ENCODE measurements around the gene ATP2C1. TPM values are rescaled to one million over a fixed set of nuclear protein-coding genes. Genes with fewer than 3 reads are reported as not detected.

Gene ATP2C1
- total RNA-seq, 1 donor from 2014 or later, result 66.1 TPM

DNA sequence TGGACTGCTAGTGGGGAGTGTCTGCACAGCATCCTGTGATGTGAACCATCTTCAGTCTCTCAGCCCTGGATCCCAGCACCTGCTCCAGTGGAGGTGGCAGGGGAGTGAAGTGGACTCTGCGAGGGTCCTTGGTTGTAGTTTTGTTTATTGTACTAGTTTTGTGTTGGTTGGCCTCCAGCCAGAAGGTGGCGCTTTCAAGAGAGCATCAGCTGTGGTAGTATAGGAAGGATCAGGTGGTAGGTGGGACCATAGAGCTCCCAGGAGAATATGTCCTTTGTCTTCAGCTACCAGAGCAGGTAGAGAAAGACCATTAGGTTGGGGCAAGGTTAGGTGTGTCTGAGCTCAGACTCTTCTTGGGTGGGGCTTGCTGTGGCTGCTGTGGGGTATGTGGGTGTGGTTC is 153.7 kb downstream of the ATP2C1 start:
- peaks cover 16% of the 10 kb centered on the region for H3K27me3 Mint-ChIP-seq (ENCODE audit: insufficient read depth)
- H3K9me3 Mint-ChIP-seq, result peaks cover 40% of the 10 kb centered on the region
- peaks cover 14% of the 10 kb centered on the region for H3K36me3 Mint-ChIP-seq (ENCODE audit: low read depth)
- DNase-seq (ENCODE audit: low spot score), result no peak
- H3K27ac Mint-ChIP-seq, result no peak overlapping the region
- H3K4me1 Mint-ChIP-seq (ENCODE audit: low read depth), result peaks cover 10% of the 10 kb centered on the region
- intact Hi-C loops (cut with micrococcal nuclease), result no loop called here
- H3K4me3 Mint-ChIP-seq, result no peak overlapping the region

DNA sequence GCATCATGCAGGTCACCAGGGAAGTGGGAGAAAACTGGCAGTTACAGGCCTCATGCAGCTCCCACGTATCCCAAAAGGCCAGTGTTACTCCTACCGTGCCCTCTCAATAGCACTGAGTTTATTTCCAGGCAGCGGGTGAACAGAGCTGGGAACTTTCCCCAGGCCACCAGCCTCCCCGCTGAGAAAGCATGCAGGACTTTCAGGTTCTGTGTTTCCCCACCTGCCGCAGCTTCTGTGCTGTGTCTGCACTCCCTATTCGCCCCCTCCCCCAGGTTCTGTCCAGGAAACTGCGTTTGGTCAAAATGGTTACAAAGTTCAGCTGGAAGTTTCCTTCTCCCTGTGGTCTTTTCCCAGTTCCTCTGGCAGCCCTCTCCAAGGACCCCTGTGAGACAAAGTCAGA is 154.1 kb downstream of the ATP2C1 start:
- Mint-ChIP-seq H3K27me3 (ENCODE audit: insufficient read depth) (peaks cover 16% of the 10 kb centered on the region), H3K4me1 (ENCODE audit: low read depth) (peaks cover 6% of the 10 kb centered on the region), H3K9me3 (peaks cover 40% of the 10 kb centered on the region), H3K4me3 (no peak overlapping the region), H3K36me3 (ENCODE audit: low read depth) (peaks cover 12% of the 10 kb centered on the region), H3K27ac (no peak overlapping the region)
- no peak for DNase-seq (ENCODE audit: low spot score)
- intact Hi-C loops (cut with micrococcal nuclease), result no loop called here

DNA sequence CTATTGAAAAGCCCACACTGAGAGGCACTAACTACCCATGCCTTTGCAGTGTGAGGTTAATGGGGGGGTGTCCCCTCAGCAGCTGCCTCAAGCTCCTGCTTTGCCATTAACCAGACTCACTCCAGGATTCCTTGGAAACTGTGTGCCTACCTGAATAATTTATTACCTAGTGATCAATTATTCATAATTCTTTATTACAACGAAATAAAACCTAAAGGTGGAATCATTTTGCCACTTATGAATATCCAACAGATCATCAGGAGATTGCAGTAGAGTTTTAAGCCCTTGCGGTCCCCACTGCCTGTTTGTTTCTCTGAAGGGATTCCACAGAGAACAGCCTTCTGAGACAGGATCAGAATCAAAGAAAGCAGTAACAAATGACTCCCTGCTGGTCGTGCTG is 156.1 kb downstream of the ATP2C1 start:
- Mint-ChIP-seq H3K4me1 (ENCODE audit: low read depth) (peaks cover 6% of the 10 kb centered on the region), H3K36me3 (ENCODE audit: low read depth) (no peaks in the 10 kb centered on the region), H3K4me3 (no peak overlapping the region), H3K9me3 (peaks cover 21% of the 10 kb centered on the region), H3K27ac (no peak overlapping the region), H3K27me3 (ENCODE audit: insufficient read depth) (peaks cover 14% of the 10 kb centered on the region)
- no peak for DNase-seq (ENCODE audit: low spot score)
- intact Hi-C loops (cut with micrococcal nuclease), result no loop called here

DNA sequence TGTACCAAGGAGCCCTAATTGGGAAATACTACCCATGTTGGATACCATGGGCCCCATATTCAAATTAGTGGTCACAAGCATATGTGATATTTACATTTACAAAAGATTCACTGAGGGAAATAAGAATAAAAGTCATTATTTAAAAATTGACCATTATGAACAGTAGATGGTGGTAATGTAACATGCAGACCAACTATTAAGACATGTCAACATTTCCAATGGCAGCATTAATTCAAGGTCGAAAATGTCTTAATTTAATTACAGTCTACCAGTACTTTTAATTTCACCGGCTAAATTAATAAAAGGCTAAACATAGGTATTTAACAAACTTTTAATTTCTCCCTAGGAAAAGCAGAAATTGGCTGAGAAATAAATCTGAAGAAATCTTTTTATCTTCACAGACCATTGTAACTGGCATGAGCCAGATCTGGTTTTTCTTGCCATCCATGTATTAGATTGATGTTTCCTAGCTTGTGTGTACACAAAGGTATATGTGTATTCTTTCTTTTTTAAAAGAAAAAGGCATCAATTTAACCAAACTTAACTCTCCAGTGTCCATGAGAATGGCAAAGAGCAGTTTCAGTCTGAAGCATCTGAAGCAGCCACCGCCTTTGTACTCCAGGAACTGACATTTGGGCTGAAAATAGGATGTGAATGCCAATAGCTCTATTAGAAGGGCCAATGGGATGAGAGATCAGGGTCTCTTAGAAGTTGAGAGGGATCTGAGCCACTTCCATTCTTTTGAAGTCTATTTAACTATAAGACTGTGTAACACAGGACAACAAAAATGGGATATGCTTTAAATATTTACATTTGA is 159.4 kb downstream of the ATP2C1 start:
- Mint-ChIP-seq H3K4me3 (no peak overlapping the region), H3K4me1 (ENCODE audit: low read depth) (no peaks in the 10 kb centered on the region), H3K36me3 (ENCODE audit: low read depth) (no peaks in the 10 kb centered on the region), H3K27me3 (ENCODE audit: insufficient read depth) (no peaks in the 10 kb centered on the region), H3K9me3 (no peaks in the 10 kb centered on the region), H3K27ac (no peak overlapping the region)
- intact Hi-C loops (cut with micrococcal nuclease), result no loop called here
- DNase-seq (ENCODE audit: low spot score), result no peak

Other genes with a start within 250 kb of the ATP2C1 start
- gene PIK3R4, start 147.3 kb upstream of the ATP2C1 start, total RNA-seq, result 33.1 and 35.4 TPM in 2 replicates
- gene ASTE1, start 132.7 kb downstream of the ATP2C1 start, total RNA-seq, result 9.6 and 14.6 TPM in 2 replicates
- gene NEK11, start 132.8 kb downstream of the ATP2C1 start, total RNA-seq, result 0.51 and 1.2 TPM in 2 replicates

Data from activated T-helper 1 cell treated with anti-CD3 and anti-CD28 coated beads, Interleukin-12 subunit alpha, Interleukin-12 subunit beta, Interleukin-2, Interleukin-4 antibody, amounts not matched to agents 30 ng/mL and 10 ng/mL and 1 ng/mL, durations not matched to agents 14 hours and 24 hours and 36 hours (primary cell).